H1 (cell line): Measurements from ENCODE around the gene CACNB4. TPM values are rescaled to one million over a fixed set of nuclear protein-coding genes. Genes with fewer than 3 reads are reported as not detected.

Experiments
- BACH1 ChIP-seq: IDR thresholded peaks from 2 replicates; pipeline ENCODE4 v1.6.1; 2012; ENCODE audit warnings: low read length, improper control_type of control experiment
- E2F6 ChIP-seq: IDR thresholded peaks from 2 replicates; pipeline ENCODE4 v1.6.1; 2012; ENCODE audit warnings: inconsistent platforms
- EGR1 ChIP-seq: IDR thresholded peaks from 2 replicates; pipeline ENCODE4 v1.6.1; 2011; ENCODE audit warnings: low read depth, low read length, borderline replicate concordance
- GTF2F1 ChIP-seq: IDR thresholded peaks from 2 replicates; pipeline ENCODE4 v1.6.1; 2012; ENCODE audit warnings: low read depth, low read length, improper control_type of control experiment, borderline replicate concordance
- HDAC2 ChIP-seq, 2 experiments: fragments of 300-600 bp in 1 of 2; sonication (generic) in 1 of 2; IDR thresholded peaks; 2 replicates each; pipeline ENCODE4 v1.6.1; 2011 to 2012; ENCODE audit warnings: low read depth in 2 of 2, low read length in 2 of 2, mild to moderate bottlenecking in 2 of 2, moderate library complexity in 2 of 2, borderline replicate concordance in 1 of 2, inconsistent platforms in 1 of 2
- KDM4A ChIP-seq: IDR thresholded peaks from one replicate; pipeline ENCODE4 v1.7.1; 2012; ENCODE audit warnings: low read depth, mild to moderate bottlenecking, moderate library complexity, low read length, inconsistent platforms; ENCODE audit not compliant: severe bottlenecking
- MAX ChIP-seq: IDR thresholded peaks from 2 replicates; pipeline ENCODE4 v1.6.1; 2012; ENCODE audit warnings: inconsistent platforms
- PHF8 ChIP-seq: fragments of 200-600 bp; sonication (generic); conservative IDR thresholded peaks from 2 replicates; pipeline ENCODE4 v1.7.1; 2012; ENCODE audit warnings: low read depth, mild to moderate bottlenecking, inconsistent platforms, low read length, moderate library complexity
- RBBP5 ChIP-seq: IDR thresholded peaks from 2 replicates; pipeline ENCODE4 v1.7.1; 2012; ENCODE audit warnings: low read depth, mild to moderate bottlenecking, inconsistent platforms, low read length, moderate library complexity, borderline replicate concordance
- RFX5 ChIP-seq: IDR thresholded peaks from 2 replicates; pipeline ENCODE4 v1.6.1; 2011; ENCODE audit warnings: low read depth, low read length, improper control_type of control experiment, borderline replicate concordance
- RNF2 ChIP-seq: fragments of 200-900, 300-1000 bp; sonication (generic); IDR thresholded peaks from 2 replicates; pipeline ENCODE4 v1.7.1; 2016; ENCODE audit warnings: borderline replicate concordance, low read depth, mild to moderate bottlenecking, antibody characterized with exemption, low read length; ENCODE audit not compliant: poor library complexity, severe bottlenecking; ENCODE audit errors: missing control alignments
- RXRA ChIP-seq: IDR thresholded peaks from 2 replicates; pipeline ENCODE4 v1.6.1; 2011; ENCODE audit warnings: low read depth, mild to moderate bottlenecking, low read length, moderate library complexity; ENCODE audit not compliant: insufficient read depth
- TAF1 ChIP-seq: IDR thresholded peaks from 2 replicates; pipeline ENCODE4 v1.6.1; 2011; ENCODE audit warnings: mild to moderate bottlenecking, low read depth, low read length
- TAF7 ChIP-seq: optimal IDR thresholded peaks from 2 replicates; pipeline ENCODE3; 2011; ENCODE audit warnings: low read depth, mild to moderate bottlenecking, inconsistent platforms, low read length, moderate library complexity, borderline replicate concordance
- polyA plus RNA-seq, 7 experiments: library from polyadenylated mRNA; depleted of rRNA in 3 of 7; stranded (reverse) in 5 of 7; unstranded in 2 of 7; fragments of >200 nt in 5 of 7; fragments of 200-250 nt in 2 of 7; gene quantifications; 1 replicate in 5 of 7; 2 replicates in 1 of 7; 4 replicates in 1 of 7; pipeline versions ENCODE4 v1.2.1 to v1.2.3, GENCODE V29; 2011 to 2013; ENCODE audit warnings: missing spikeins in 2 of 7, mixed read lengths in 2 of 7
- total RNA-seq: library from RNA; stranded (reverse); fragmentation: NEBNext Ultra II Directional; extraction: Animal tissue kit (Norgen Biotek cat#: 25700); gene quantifications from 2 replicates; pipeline ENCODE4 v1.2.1, GENCODE V29; 2021

The CACNB4 gene
- total and polyA plus RNA-seq, 2 of the 8 experiments (the other 6 are each of a cell fraction or from before 2014, with no cell fraction given), result 2.0 to 4.0 TPM

- no peak for TF ChIP-seq GTF2F1
- TF ChIP-seq HDAC2 (IDR thresholded peaks at IDR 0.05; ENCODE audit: borderline replicate concordance in 1 of 2, low read depth in 2 of 2, low read length in 2 of 2), result peak in 1 of 2 experiments; percentile 61; a peak in 1 of 4 replicates
- peak; percentile 85; the same call in 1 of the 2 replicates for TF ChIP-seq RBBP5
- TF ChIP-seq RXRA, result no peak
- peak; percentile 95 for TF ChIP-seq MAX
- peak; percentile 94 for TF ChIP-seq KDM4A
- TF ChIP-seq RFX5, result no peak
- peak; percentile 62; the same call in 1 of the 2 replicates for TF ChIP-seq PHF8
- TF ChIP-seq TAF7, result no peak
- TF ChIP-seq EGR1, result peak; percentile 23; the same call in 1 of the 2 replicates
- TF ChIP-seq E2F6, result peak; percentile 82
- 0 out of 2 replicates have a peak, but pooled peaks have one; percentile 31 for TF ChIP-seq TAF1
- 0 out of 2 replicates have a peak, but pooled peaks have one; percentile 37 for TF ChIP-seq BACH1
- peak; percentile 56 for TF ChIP-seq RNF2
Observed at GRCh38 chr2:152098496-152099366, at the start of gene CACNB4 (continued).
